Stomach smooth muscle (tissue), 2 donors: ENCODE results near the gene SDS.

Experiments used
- H3K27ac ChIP-seq: one replicate; pipeline ENCODE4 v1.7.0; 2013; ENCODE audit warnings: mild to moderate bottlenecking, low read length, inconsistent platforms
- H3K27me3 ChIP-seq, 2 donors: one replicate each; pipeline ENCODE4 v1.7.0; 2013; ENCODE audit warnings: low read length in 2 of 2; ENCODE audit not compliant: insufficient read depth in 2 of 2, control insufficient read depth in 1 of 2
- H3K36me3 ChIP-seq, 2 donors: one replicate each; pipeline ENCODE4 v1.7.0; 2013; ENCODE audit warnings: low read length in 2 of 2; ENCODE audit not compliant: control insufficient read depth in 2 of 2, insufficient read depth in 2 of 2
- H3K4me1 ChIP-seq: one replicate; pipeline ENCODE4 v1.7.0; 2013; ENCODE audit warnings: low read length; ENCODE audit not compliant: control insufficient read depth, insufficient read depth
- H3K4me3 ChIP-seq, 2 donors: one replicate each; pipeline ENCODE4 v1.7.0; 2013; ENCODE audit warnings: low read length in 2 of 2
- H3K9ac ChIP-seq, 2 donors: one replicate each; pipeline ENCODE4 v1.7.0; 2013; ENCODE audit warnings: low read length in 2 of 2, mild to moderate bottlenecking in 1 of 2
- H3K9me3 ChIP-seq, 2 donors: one replicate each; pipeline ENCODE4 v1.7.0; 2013; ENCODE audit warnings: low read length in 2 of 2; ENCODE audit not compliant: control insufficient read depth in 2 of 2
- donor health status: healthy.
- donor health status: Pancreatic carcinoma.

Gene SDS

GRCh38 chr12:113390064-113391043, 13.3 kb downstream of the SDS start:
- H3K9ac ChIP-seq: no peak overlapping the region
- H3K36me3 ChIP-seq: peaks cover 14 to 27% of the 10 kb centered on the region in 2 donors

GRCh38 chr12:113388351-113388750, 15.3 kb downstream of the SDS start:
- no peaks in the 10 kb centered on the region for H3K9me3 ChIP-seq
- H3K4me3 ChIP-seq: no peak overlapping the region
- H3K9ac ChIP-seq: no peak overlapping the region
- peaks cover 20 to 36% of the 10 kb centered on the region in 2 donors for H3K36me3 ChIP-seq
- H3K27me3 ChIP-seq: no peaks in the 10 kb centered on the region
- no peak overlapping the region for H3K27ac ChIP-seq
- H3K4me1 ChIP-seq: no peaks in the 10 kb centered on the region

More at GRCh38 chr12:113390064-113391043, 13.3 kb downstream of the SDS start:
- H3K27me3 ChIP-seq: no peaks in the 10 kb centered on the region
- peaks cover 0 to under 1% of the 10 kb centered on the region in 2 donors for H3K9me3 ChIP-seq
- H3K27ac ChIP-seq: no peak overlapping the region
- H3K4me1 ChIP-seq: no peaks in the 10 kb centered on the region
- H3K4me3 ChIP-seq: no peak overlapping the region

GRCh38 chr12:113387631-113388030, 16.1 kb downstream of the SDS start:
- Histone ChIP-seq H3K27ac (no peak overlapping the region), H3K4me3 (no peak overlapping the region), H3K36me3 (peaks cover 20 to 40% of the 10 kb centered on the region in 2 donors), H3K9ac (no peak overlapping the region), H3K4me1 (no peaks in the 10 kb centered on the region), H3K9me3 (no peaks in the 10 kb centered on the region), H3K27me3 (no peaks in the 10 kb centered on the region)

GRCh38 chr12:113386866-113387566, 16.7 kb downstream of the SDS start:
- Histone ChIP-seq H3K4me3 (no peak overlapping the region), H3K27ac (no peak overlapping the region), H3K4me1 (no peaks in the 10 kb centered on the region), H3K27me3 (no peaks in the 10 kb centered on the region), H3K36me3 (peaks cover 20 to 40% of the 10 kb centered on the region in 2 donors), H3K9ac (no peak overlapping the region), H3K9me3 (no peaks in the 10 kb centered on the region)

- Histone ChIP-seq H3K36me3 (peaks cover 19 to 34% of the 10 kb centered on the region in 2 donors), H3K4me3 (no peak overlapping the region), H3K4me1 (no peaks in the 10 kb centered on the region), H3K27ac (no peak overlapping the region), H3K9me3 (no peaks in the 10 kb centered on the region), H3K27me3 (no peaks in the 10 kb centered on the region), H3K9ac (no peak overlapping the region)
These were observed 18.3 kb downstream of the SDS start for GRCh38 chr12:113385282-113385882.

DNA sequence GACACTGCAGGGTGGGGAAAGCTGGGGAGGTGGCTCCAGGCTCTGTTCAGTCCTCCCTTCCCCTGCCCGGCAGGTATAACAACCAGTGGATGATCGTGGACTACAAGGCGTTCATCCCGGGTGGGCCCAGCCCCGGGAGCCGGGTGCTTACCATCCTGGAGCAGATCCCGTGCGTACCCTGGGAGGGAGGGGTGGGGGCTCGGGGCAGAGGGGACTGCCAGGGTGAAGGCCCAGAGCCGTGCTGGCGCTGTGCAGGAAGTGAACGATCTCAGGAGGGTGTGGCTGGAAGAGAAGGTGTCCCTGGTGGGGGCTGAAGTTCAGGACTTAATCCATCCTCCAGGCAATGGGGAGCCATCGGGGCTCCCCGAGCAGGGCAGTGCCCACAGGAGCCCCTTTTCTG, 18.9 kb downstream of the SDS start:
- H3K4me1 ChIP-seq: no peaks in the 10 kb centered on the region
- H3K36me3 ChIP-seq: peaks cover 14 to 29% of the 10 kb centered on the region in 2 donors
- no peak overlapping the region for H3K4me3 ChIP-seq
- H3K9me3 ChIP-seq: no peaks in the 10 kb centered on the region
- no peaks in the 10 kb centered on the region for H3K27me3 ChIP-seq
- no peak overlapping the region for H3K9ac ChIP-seq
- H3K27ac ChIP-seq: no peak overlapping the region

DNA sequence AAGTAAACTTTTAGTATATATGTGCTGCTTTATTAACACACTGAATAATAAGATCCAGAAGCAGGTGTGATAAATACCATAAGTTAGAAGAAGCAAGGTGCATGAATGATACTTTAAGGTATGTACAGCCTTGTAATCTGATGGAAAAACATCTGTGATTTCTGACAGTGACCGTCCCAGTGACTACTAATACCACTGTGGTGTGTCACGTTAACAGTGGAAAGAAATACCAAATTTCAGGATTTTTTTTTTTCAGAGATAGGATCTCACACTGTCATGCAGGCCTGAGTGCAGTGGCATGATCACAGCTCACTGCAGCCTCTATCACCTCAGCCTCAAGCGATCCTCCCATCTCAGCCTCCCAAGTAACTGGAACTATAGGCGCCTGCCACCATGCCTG, 21.5 kb downstream of the SDS start:
- H3K9me3 ChIP-seq: no peaks in the 10 kb centered on the region
- H3K27ac ChIP-seq: no peak overlapping the region
- no peak overlapping the region for H3K4me3 ChIP-seq
- H3K4me1 ChIP-seq: no peaks in the 10 kb centered on the region
- H3K36me3 ChIP-seq: peaks cover 16 to 23% of the 10 kb centered on the region in 2 donors
- H3K27me3 ChIP-seq: no peaks in the 10 kb centered on the region
- H3K9ac ChIP-seq: no peak overlapping the region

DNA sequence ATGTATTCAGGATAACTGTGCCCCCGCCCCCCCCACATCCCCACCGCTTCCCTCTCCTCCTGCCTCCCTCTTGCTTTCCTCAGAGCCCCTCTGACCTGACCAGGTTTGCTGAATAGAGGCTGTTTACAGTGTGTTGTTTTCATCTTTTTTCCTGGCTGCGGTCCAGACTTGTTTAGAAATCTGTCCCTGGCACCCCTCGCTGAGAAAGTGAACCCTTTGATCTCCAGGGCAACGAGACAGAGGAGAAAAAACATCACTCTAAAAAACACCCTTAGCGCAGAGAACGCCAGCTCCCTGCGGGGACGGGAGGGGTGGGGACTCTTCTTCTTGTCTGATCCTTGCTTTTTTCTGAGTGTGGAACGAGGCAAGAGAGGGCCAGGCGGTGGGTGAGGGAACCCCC, 22.5 kb downstream of the SDS start:
- no peaks in the 10 kb centered on the region for H3K9me3 ChIP-seq
- H3K4me3 ChIP-seq: no peak overlapping the region
- H3K27ac ChIP-seq: no peak overlapping the region
- no peaks in the 10 kb centered on the region for H3K4me1 ChIP-seq
- no peaks in the 10 kb centered on the region for H3K27me3 ChIP-seq
- H3K36me3 ChIP-seq: peaks cover 17 to 24% of the 10 kb centered on the region in 2 donors
- H3K9ac ChIP-seq: no peak overlapping the region

DNA sequence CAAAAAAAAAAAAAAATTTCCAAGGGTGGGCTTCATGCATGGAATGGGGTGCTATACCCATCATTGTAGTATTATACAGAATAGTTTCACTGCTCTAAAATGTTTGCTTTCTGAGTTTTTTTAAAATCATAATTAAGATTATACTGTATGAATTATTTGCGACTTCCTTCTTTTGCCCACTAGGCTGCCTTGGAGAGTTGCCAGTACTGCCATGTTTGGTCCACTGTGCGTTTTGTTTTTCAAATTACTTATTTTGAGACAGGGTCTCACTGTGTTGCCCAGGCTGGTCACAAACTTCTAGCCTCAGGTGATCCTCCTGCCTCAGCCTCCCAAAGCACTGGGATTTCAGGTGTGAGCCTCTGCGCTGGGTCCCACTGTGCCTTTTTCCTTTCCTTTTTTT, 25.4 kb downstream of the SDS start:
- Histone ChIP-seq H3K9me3 (no peaks in the 10 kb centered on the region), H3K4me1 (no peaks in the 10 kb centered on the region), H3K4me3 (no peak overlapping the region), H3K9ac (no peak overlapping the region), H3K36me3 (peaks cover 23 to 26% of the 10 kb centered on the region in 2 donors), H3K27me3 (no peaks in the 10 kb centered on the region), H3K27ac (no peak overlapping the region)

- Histone ChIP-seq H3K9ac (no peak overlapping the region), H3K4me3 (no peak overlapping the region), H3K27ac (no peak overlapping the region), H3K9me3 (no peaks in the 10 kb centered on the region), H3K27me3 (no peaks in the 10 kb centered on the region), H3K4me1 (no peaks in the 10 kb centered on the region), H3K36me3 (peaks cover 23 to 33% of the 10 kb centered on the region in 2 donors)
These were observed 28.8 kb downstream of the SDS start for GRCh38 chr12:113374823-113375428.
